ENCODE measurements around the gene PPARD.

PPARD gene

DNA sequence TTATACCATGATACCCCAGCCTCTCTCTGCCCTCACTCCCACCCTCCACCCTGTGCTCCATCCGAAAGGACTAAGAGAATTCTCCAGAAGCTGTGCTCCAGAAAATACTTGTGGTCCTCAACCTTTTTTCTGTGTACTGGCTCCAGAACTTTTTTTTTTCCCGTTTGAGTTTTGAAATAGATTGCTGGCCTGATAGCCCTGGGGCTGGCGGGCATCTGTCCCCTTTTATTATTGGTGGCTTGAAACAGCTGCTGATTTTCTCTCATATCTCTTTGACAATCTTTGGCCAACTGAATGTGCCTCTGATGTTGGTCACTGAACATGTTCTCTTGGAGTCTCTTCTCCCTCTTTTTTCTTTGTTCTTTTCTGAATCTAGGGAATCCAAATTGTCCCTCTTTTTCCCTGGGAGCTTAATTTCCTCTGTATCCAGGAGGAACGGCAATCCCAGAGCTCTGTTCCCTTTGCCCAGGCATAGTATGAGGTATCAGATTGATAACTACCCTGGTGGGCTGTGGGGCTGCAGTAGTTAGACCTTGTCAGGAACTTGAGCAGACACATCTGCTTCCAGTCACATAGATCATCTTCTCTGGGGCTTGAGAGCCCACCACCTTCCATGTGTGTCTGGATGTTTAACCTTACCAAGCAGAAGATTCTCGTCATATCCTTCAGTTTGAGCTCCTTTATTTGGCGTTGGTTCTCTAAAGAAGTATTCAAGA lies 1.6 kb downstream of the PPARD start:
- TF ChIP-seq REST (IDR thresholded peaks at IDR 0.05; ENCODE audit: insufficient read depth in 1 of 2, low read depth in 2 of 2, low read length in 2 of 2): no peak
- TF ChIP-seq FOXP2 (optimal IDR thresholded peaks at IDR 0.05; ENCODE audit: borderline replicate concordance, extremely low read depth, extremely low read length, insufficient read depth): no peak
- TF ChIP-seq TAF1 (IDR thresholded peaks at IDR 0.05; ENCODE audit: borderline replicate concordance, insufficient read depth, low read length): no peak
- TF ChIP-seq SIN3A (IDR thresholded peaks at IDR 0.05; ENCODE audit: borderline replicate concordance, insufficient read depth, low read length): no peak
- no peak for TF ChIP-seq POLR2AphosphoS5 (IDR thresholded peaks at IDR 0.05; ENCODE audit: low read depth, low read length)

- no peak for TF ChIP-seq FOXP2 (optimal IDR thresholded peaks at IDR 0.05; ENCODE audit: borderline replicate concordance, extremely low read depth, extremely low read length, insufficient read depth)
- TF ChIP-seq SIN3A (IDR thresholded peaks at IDR 0.05; ENCODE audit: borderline replicate concordance, insufficient read depth, low read length): no peak
- TF ChIP-seq REST (IDR thresholded peaks at IDR 0.05; ENCODE audit: insufficient read depth in 1 of 2, low read depth in 2 of 2, low read length in 2 of 2): no peak
- TF ChIP-seq POLR2AphosphoS5 (IDR thresholded peaks at IDR 0.05; ENCODE audit: low read depth, low read length): no peak
- no peak for TF ChIP-seq TAF1 (IDR thresholded peaks at IDR 0.05; ENCODE audit: borderline replicate concordance, insufficient read depth, low read length)
Measured at GRCh38 chr6:35351422-35351821, 9.1 kb downstream of the PPARD start.

- no peak for TF ChIP-seq REST (IDR thresholded peaks at IDR 0.05; ENCODE audit: insufficient read depth in 1 of 2, low read depth in 2 of 2, low read length in 2 of 2)
- no peak for TF ChIP-seq TAF1 (IDR thresholded peaks at IDR 0.05; ENCODE audit: borderline replicate concordance, insufficient read depth, low read length)
- no peak for TF ChIP-seq FOXP2 (optimal IDR thresholded peaks at IDR 0.05; ENCODE audit: borderline replicate concordance, extremely low read depth, extremely low read length, insufficient read depth)
- TF ChIP-seq POLR2AphosphoS5 (IDR thresholded peaks at IDR 0.05; ENCODE audit: low read depth, low read length): no peak
- no peak for TF ChIP-seq SIN3A (IDR thresholded peaks at IDR 0.05; ENCODE audit: borderline replicate concordance, insufficient read depth, low read length)
Measured at GRCh38 chr6:35352735-35353134, 10.4 kb downstream of the PPARD start.

GRCh38 chr6:35354361-35355135 lies 12.2 kb downstream of the PPARD start:
- TF ChIP-seq SIN3A (IDR thresholded peaks at IDR 0.05; ENCODE audit: borderline replicate concordance, insufficient read depth, low read length): no peak
- TF ChIP-seq POLR2AphosphoS5 (IDR thresholded peaks at IDR 0.05; ENCODE audit: low read depth, low read length): no peak
- no peak for TF ChIP-seq FOXP2 (optimal IDR thresholded peaks at IDR 0.05; ENCODE audit: borderline replicate concordance, extremely low read depth, extremely low read length, insufficient read depth)
- TF ChIP-seq REST (IDR thresholded peaks at IDR 0.05; ENCODE audit: insufficient read depth in 1 of 2, low read depth in 2 of 2, low read length in 2 of 2): no peak
- no peak for TF ChIP-seq TAF1 (IDR thresholded peaks at IDR 0.05; ENCODE audit: borderline replicate concordance, insufficient read depth, low read length)

Data from PFSK-1 (cell line).